GM12878 (cell line): ENCODE results near the gene HDHD3. TPM values are rescaled to one million over a fixed set of nuclear protein-coding genes. Genes with fewer than 3 reads are reported as not detected.

Experiments used
- BRCA1 ChIP-seq: IDR thresholded peaks from 2 replicates; pipeline ENCODE4 v1.6.1; 2011; ENCODE audit warnings: low read depth, low read length, improper control_type of control experiment
- CBX5 ChIP-seq: sonication (generic); IDR thresholded peaks from 2 replicates; pipeline ENCODE4 v1.6.1; 2016; ENCODE audit warnings: low read depth, moderate library complexity, mild to moderate bottlenecking, inconsistent platforms
- CEBPB ChIP-seq, 2 experiments: fragments of 150-350 bp in 1 of 2; IDR thresholded peaks; 2 replicates each; pipeline ENCODE4 v1.6.1; 2012 to 2014; ENCODE audit warnings: low read depth in 2 of 2, low read length in 2 of 2, borderline replicate concordance in 1 of 2, inconsistent platforms in 1 of 2
- GATAD2B ChIP-seq: fragments of 450-650 bp; conservative IDR thresholded peaks from 2 replicates; pipeline ENCODE4 v1.6.1; 2017; ENCODE audit warnings: low read depth, mild to moderate bottlenecking, moderate library complexity
- HDGF ChIP-seq: fragments of 450-650 bp; IDR thresholded peaks from 2 replicates; pipeline ENCODE4 v1.6.1; 2016; ENCODE audit warnings: antibody characterized with exemption
- JUNB ChIP-seq: IDR thresholded peaks from 2 replicates; pipeline ENCODE4 v1.6.1; 2016; ENCODE audit warnings: antibody characterized with exemption, mild to moderate bottlenecking
- MYB ChIP-seq: fragments of 150-350 bp; IDR thresholded peaks from 2 replicates; pipeline ENCODE4 v1.6.1; 2014; ENCODE audit warnings: mild to moderate bottlenecking, low read depth, low read length, borderline replicate concordance
- NBN ChIP-seq: fragments of 450-650 bp; IDR thresholded peaks from 2 replicates; pipeline ENCODE4 v1.6.1; 2016
- NFYA ChIP-seq: IDR thresholded peaks from 2 replicates; pipeline ENCODE4 v1.6.1; 2011; ENCODE audit warnings: low read depth, mild to moderate bottlenecking, low read length, improper control_type of control experiment, borderline replicate concordance
- NFYB ChIP-seq: IDR thresholded peaks from 2 replicates; pipeline ENCODE4 v1.6.1; 2011; ENCODE audit warnings: low read depth, mild to moderate bottlenecking, low read length, improper control_type of control experiment, moderate library complexity; ENCODE audit not compliant: insufficient read depth
- NR2C1 ChIP-seq: fragments of 450-650 bp; IDR thresholded peaks from 2 replicates; pipeline ENCODE4 v1.6.1; 2017; ENCODE audit warnings: antibody characterized with exemption, mild to moderate bottlenecking, moderate library complexity
- RCOR1 ChIP-seq: conservative IDR thresholded peaks from 2 replicates; pipeline ENCODE4 v1.6.1; 2012; ENCODE audit warnings: low read depth, low read length, improper control_type of control experiment
- RFX5 ChIP-seq: IDR thresholded peaks from 2 replicates; pipeline ENCODE4 v1.6.1; 2011; ENCODE audit warnings: low read depth, low read length, improper control_type of control experiment
- SUZ12 ChIP-seq: fragments of 200-600 bp; sonication (generic); IDR thresholded peaks from one replicate; pipeline ENCODE4 v1.6.1; 2018; ENCODE audit warnings: antibody characterized with exemption, mild to moderate bottlenecking; ENCODE audit not compliant: unreplicated experiment
- TCF3 ChIP-seq: IDR thresholded peaks from 2 replicates; pipeline ENCODE4 v1.6.1; 2012; ENCODE audit warnings: low read depth, mild to moderate bottlenecking, low read length, borderline replicate concordance; ENCODE audit not compliant: insufficient read depth
- WRNIP1 ChIP-seq: IDR thresholded peaks from 2 replicates; pipeline ENCODE4 v1.6.1; 2011; ENCODE audit warnings: low read depth, low read length, improper control_type of control experiment, borderline replicate concordance
- polyA plus RNA-seq, 11 experiments: library from polyadenylated mRNA; depleted of rRNA in 4 of 11; unstranded in 6 of 11; stranded (reverse) in 5 of 11; fragments of >200 nt; fragmentation: Nextera tagmentation in 4 of 11; fragmentation: Illumina TruSeq in 1 of 11; extraction: Ambion mirVana in 4 of 11; extraction: Trizol in 1 of 11; gene quantifications; 1 replicate in 1 of 11; 2 replicates in 10 of 11; pipeline versions ENCODE4 v1.2.1 to v1.2.3, GENCODE V29; 2011 to 2016; ENCODE audit warnings: inconsistent platforms in 2 of 11, missing spikeins in 2 of 11, low read depth in 1 of 11
- total RNA-seq, 4 experiments: library from RNA; depleted of rRNA in 3 of 4; stranded (reverse); fragments of >200 nt in 3 of 4; fragmentation: Illumina TruSeq in 1 of 4; extraction: Trizol in 1 of 4; gene quantifications; 2 replicates each; pipeline versions ENCODE4 v1.2.1 to v1.2.3, GENCODE V29; 2013 to 2021
- TF ChIP-seq, protein P1 (sequence below): fragments of 450-650 bp; IDR thresholded peaks from 2 replicates; pipeline ENCODE4 v1.6.1; 2017; ENCODE audit warnings: mild to moderate bottlenecking
- TF ChIP-seq, protein P2 (sequence below): IDR thresholded peaks from 2 replicates; pipeline ENCODE4 v1.6.1; 2011; ENCODE audit warnings: borderline replicate concordance, low read depth, mild to moderate bottlenecking, moderate library complexity, low read length; ENCODE audit not compliant: insufficient read depth, poor library complexity, severe bottlenecking
- TF ChIP-seq, protein P3 (sequence below): IDR thresholded peaks from 2 replicates; pipeline ENCODE4 v1.6.1; 2011; ENCODE audit warnings: mild to moderate bottlenecking, low read depth, low read length, moderate library complexity; ENCODE audit not compliant: insufficient replicate concordance
- TF ChIP-seq, protein P4 (sequence below): IDR thresholded peaks from 2 replicates; pipeline ENCODE4 v1.6.1; 2012; ENCODE audit warnings: low read depth, low read length, improper control_type of control experiment
- TF ChIP-seq, protein P5 (sequence below): fragments of 450-650 bp; IDR thresholded peaks from 2 replicates; pipeline ENCODE4 v1.6.1; 2014; ENCODE audit warnings: mild to moderate bottlenecking
- TF ChIP-seq, protein P6 (sequence below): fragments of 450-650 bp; IDR thresholded peaks from 2 replicates; pipeline ENCODE4 v1.6.1; 2017; ENCODE audit warnings: mild to moderate bottlenecking, low read depth, inconsistent platforms; ENCODE audit not compliant: poor library complexity, severe bottlenecking

Gene HDHD3
- total and polyA plus RNA-seq, 10 of the 15 experiments (the other 5 are each of a cell fraction or from before 2014, with no cell fraction given), result 1.3 to 29.4 (median 17.9) TPM

DNA sequence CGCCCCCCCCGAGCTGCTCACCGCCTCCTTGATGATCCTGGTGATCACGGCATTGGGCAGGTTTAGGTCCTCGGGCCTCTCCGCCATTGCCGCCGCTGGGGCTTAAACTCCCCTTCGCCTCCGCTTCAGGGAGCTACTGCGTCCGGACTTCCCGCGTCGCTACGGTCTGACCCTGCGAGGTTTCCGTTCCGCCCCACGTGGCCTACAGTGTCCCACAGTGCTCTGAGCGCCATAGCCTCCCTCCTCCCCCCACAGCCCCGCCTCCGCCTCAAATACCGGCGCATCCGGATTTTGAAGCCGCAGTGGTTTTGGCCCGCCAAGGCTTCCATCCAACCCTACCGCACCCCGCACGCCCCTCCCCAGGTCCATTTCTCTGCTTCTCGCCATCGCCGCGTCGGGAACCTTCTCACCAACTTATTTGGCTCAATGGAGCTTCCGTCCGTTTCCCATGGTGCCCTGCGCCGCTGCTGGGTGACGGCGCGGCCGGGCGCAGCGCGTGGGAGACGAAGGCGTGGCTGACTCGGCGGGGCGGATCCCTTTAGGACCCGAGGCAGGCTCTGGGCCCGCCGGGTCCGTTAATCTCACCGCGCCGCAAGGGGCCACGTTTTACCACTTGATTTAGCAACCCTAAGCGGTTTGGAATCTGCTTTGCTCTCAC, 33.5 kb upstream of the HDHD3 start, which contains the start of the genes C9orf43 and POLE3 (continued):
- TF ChIP-seq NFYA, result no peak
- TF ChIP-seq GATAD2B, result peak; percentile 40; the same call in 1 of the 2 replicates
- TF ChIP-seq NFYB, result no peak
- TF ChIP-seq, protein P1, sequence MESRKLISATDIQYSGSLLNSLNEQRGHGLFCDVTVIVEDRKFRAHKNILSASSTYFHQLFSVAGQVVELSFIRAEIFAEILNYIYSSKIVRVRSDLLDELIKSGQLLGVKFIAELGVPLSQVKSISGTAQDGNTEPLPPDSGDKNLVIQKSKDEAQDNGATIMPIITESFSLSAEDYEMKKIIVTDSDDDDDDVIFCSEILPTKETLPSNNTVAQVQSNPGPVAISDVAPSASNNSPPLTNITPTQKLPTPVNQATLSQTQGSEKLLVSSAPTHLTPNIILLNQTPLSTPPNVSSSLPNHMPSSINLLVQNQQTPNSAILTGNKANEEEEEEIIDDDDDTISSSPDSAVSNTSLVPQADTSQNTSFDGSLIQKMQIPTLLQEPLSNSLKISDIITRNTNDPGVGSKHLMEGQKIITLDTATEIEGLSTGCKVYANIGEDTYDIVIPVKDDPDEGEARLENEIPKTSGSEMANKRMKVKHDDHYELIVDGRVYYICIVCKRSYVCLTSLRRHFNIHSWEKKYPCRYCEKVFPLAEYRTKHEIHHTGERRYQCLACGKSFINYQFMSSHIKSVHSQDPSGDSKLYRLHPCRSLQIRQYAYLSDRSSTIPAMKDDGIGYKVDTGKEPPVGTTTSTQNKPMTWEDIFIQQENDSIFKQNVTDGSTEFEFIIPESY, result no peak
- TF ChIP-seq, protein P2, sequence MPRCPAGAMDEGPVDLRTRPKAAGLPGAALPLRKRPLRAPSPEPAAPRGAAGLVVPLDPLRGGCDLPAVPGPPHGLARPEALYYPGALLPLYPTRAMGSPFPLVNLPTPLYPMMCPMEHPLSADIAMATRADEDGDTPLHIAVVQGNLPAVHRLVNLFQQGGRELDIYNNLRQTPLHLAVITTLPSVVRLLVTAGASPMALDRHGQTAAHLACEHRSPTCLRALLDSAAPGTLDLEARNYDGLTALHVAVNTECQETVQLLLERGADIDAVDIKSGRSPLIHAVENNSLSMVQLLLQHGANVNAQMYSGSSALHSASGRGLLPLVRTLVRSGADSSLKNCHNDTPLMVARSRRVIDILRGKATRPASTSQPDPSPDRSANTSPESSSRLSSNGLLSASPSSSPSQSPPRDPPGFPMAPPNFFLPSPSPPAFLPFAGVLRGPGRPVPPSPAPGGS, result peak; percentile 62
- no peak for TF ChIP-seq CEBPB (IDR thresholded peaks at IDR 0.05; ENCODE audit: borderline replicate concordance in 1 of 2, low read depth in 2 of 2, low read length in 2 of 2)
- TF ChIP-seq, protein P3, sequence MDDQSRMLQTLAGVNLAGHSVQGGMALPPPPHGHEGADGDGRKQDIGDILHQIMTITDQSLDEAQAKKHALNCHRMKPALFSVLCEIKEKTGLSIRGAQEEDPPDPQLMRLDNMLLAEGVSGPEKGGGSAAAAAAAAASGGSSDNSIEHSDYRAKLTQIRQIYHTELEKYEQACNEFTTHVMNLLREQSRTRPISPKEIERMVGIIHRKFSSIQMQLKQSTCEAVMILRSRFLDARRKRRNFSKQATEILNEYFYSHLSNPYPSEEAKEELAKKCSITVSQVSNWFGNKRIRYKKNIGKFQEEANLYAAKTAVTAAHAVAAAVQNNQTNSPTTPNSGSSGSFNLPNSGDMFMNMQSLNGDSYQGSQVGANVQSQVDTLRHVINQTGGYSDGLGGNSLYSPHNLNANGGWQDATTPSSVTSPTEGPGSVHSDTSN, result no peak
- TF ChIP-seq JUNB, result peak; percentile 30; the same call in 1 of the 2 replicates
- no peak for TF ChIP-seq TCF3
- TF ChIP-seq, protein P4, sequence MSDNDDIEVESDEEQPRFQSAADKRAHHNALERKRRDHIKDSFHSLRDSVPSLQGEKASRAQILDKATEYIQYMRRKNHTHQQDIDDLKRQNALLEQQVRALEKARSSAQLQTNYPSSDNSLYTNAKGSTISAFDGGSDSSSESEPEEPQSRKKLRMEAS, result peak; percentile 90
- TF ChIP-seq RCOR1, result no peak
- no peak for TF ChIP-seq SUZ12
- TF ChIP-seq, protein P5, sequence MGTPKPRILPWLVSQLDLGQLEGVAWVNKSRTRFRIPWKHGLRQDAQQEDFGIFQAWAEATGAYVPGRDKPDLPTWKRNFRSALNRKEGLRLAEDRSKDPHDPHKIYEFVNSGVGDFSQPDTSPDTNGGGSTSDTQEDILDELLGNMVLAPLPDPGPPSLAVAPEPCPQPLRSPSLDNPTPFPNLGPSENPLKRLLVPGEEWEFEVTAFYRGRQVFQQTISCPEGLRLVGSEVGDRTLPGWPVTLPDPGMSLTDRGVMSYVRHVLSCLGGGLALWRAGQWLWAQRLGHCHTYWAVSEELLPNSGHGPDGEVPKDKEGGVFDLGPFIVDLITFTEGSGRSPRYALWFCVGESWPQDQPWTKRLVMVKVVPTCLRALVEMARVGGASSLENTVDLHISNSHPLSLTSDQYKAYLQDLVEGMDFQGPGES, result no peak
- TF ChIP-seq MYB, result peak; percentile 78; the same call in 1 of the 2 replicates
- TF ChIP-seq BRCA1, result no peak
- TF ChIP-seq CBX5, result 0 out of 2 replicates have a peak, but pooled peaks have one; percentile 83
- TF ChIP-seq, protein P6, sequence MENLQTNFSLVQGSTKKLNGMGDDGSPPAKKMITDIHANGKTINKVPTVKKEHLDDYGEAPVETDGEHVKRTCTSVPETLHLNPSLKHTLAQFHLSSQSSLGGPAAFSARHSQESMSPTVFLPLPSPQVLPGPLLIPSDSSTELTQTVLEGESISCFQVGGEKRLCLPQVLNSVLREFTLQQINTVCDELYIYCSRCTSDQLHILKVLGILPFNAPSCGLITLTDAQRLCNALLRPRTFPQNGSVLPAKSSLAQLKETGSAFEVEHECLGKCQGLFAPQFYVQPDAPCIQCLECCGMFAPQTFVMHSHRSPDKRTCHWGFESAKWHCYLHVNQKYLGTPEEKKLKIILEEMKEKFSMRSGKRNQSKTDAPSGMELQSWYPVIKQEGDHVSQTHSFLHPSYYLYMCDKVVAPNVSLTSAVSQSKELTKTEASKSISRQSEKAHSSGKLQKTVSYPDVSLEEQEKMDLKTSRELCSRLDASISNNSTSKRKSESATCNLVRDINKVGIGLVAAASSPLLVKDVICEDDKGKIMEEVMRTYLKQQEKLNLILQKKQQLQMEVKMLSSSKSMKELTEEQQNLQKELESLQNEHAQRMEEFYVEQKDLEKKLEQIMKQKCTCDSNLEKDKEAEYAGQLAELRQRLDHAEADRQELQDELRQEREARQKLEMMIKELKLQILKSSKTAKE, result no peak
- TF ChIP-seq NR2C1, result peak; percentile 82
- TF ChIP-seq WRNIP1, result no peak
- TF ChIP-seq RFX5, result no peak
- TF ChIP-seq NBN, result peak; percentile 98
- TF ChIP-seq HDGF, result peak; percentile 73; the same call in 1 of the 2 replicates
